ENCODE data around the gene SPATA9. TPM values are rescaled to one million over a fixed set of nuclear protein-coding genes. Genes with fewer than 3 reads are reported as not detected.

Gene SPATA9
- total and polyA plus RNA-seq, 9 of the 15 experiments (the other 6 are each of a cell fraction or from before 2014, with no cell fraction given): 0.16 to 5.5 (median 0.39) TPM; not detected in 3

- TF ChIP-seq CTCFL (IDR thresholded peaks at IDR 0.05; ENCODE audit: borderline replicate concordance, insufficient read depth, low read depth, low read length, poor library complexity, severe bottlenecking) (no peak), NCOR1 (IDR thresholded peaks at IDR 0.05) (peak; percentile 98), ZFPM2 (CRISPR knock-in tag; IDR thresholded peaks at IDR 0.05) (no peak), NFATC3 (IDR thresholded peaks at IDR 0.05) (no peak), MLX (CRISPR knock-in tag; conservative IDR thresholded peaks at IDR 0.05) (no peak), CBX2 (IDR thresholded peaks at IDR 0.05; ENCODE audit: insufficient read depth, low read length, poor library complexity, severe bottlenecking) (no peak), ZKSCAN3 (CRISPR knock-in tag; IDR thresholded peaks at IDR 0.05) (no peak), U2AF2 (optimal IDR thresholded peaks at IDR 0.05; ENCODE audit: low read depth, low read length) (no peak), SMC3 (conservative IDR thresholded peaks at IDR 0.05; ENCODE audit: insufficient read depth, low read depth, low read length) (no peak), ELF2 (CRISPR knock-in tag; IDR thresholded peaks at IDR 0.05) (no peak), PTBP1 (IDR thresholded peaks at IDR 0.05; ENCODE audit: low read depth, low read length) (0 out of 2 replicates have a peak, but pooled peaks have one; percentile 57), KDM4B (IDR thresholded peaks at IDR 0.05; ENCODE audit: borderline replicate concordance in 2 of 2, low read depth in 1 of 2) (peak in 1 of 2 experiments; percentile 80; a peak in 2 of 4 replicates), ZNF24 (IDR thresholded peaks at IDR 0.05) (peak; percentile 80), MXD1 (CRISPR knock-in tag; IDR thresholded peaks at IDR 0.05; ENCODE audit: borderline replicate concordance, poor library complexity, severe bottlenecking) (no peak), ARID4B (CRISPR knock-in tag; IDR thresholded peaks at IDR 0.05) (peak; percentile 72; the same call in 1 of the 2 replicates), XRCC4 (IDR thresholded peaks at IDR 0.05; ENCODE audit: extremely low read depth, insufficient read depth, insufficient read length) (no peak), CCNT2 (IDR thresholded peaks at IDR 0.05; ENCODE audit: borderline replicate concordance, extremely low read depth, insufficient read length, low read depth, low read length) (peak; percentile 98), BRD4 (IDR thresholded peaks at IDR 0.05) (no peak; the same call in 1 of the 2 replicates), ZEB2 (IDR thresholded peaks at IDR 0.05) (peak; percentile 100), EZH2 (IDR thresholded peaks at IDR 0.05; ENCODE audit: borderline replicate concordance, low read depth, low read length) (no peak)
These were observed 29.7 kb upstream of the SPATA9 start (continued) for GRCh38 chr5:95712347-95712958.
